HG03060 (cell line): ENCODE results near the gene PER3.

Experiments
- ATAC-seq: cut with Tn5 transposase; IDR thresholded peaks from one replicate; pipeline ENCODE4 v1.9.1; 2021; ENCODE audit warnings: low read depth, moderate number of reproducible peaks; ENCODE audit not compliant: unreplicated experiment

PER3 gene

GRCh38 chr1:7827126-7827955, 43.2 kb downstream of the PER3 start:
- ATAC-seq: no peak

GRCh38 chr1:7831458-7831857, 47.4 kb downstream of the PER3 start:
- no peak for ATAC-seq

- ATAC-seq: no peak
Measured at GRCh38 chr1:7833035-7833434, 48.9 kb downstream of the PER3 start.

GRCh38 chr1:7838714-7839113, 54.6 kb downstream of the PER3 start:
- ATAC-seq: no peak

GRCh38 chr1:7839526-7839925, 55.4 kb downstream of the PER3 start:
- ATAC-seq: no peak

GRCh38 chr1:7842517-7842916, 58.4 kb downstream of the PER3 start:
- no peak for ATAC-seq

- ATAC-seq: no peak
Measured at GRCh38 chr1:7845761-7846160, 61.7 kb downstream of the PER3 start.

- ATAC-seq: no peak
Measured at GRCh38 chr1:7846656-7847055, 62.6 kb downstream of the PER3 start.

GRCh38 chr1:7847599-7847998, 63.5 kb downstream of the PER3 start:
- ATAC-seq: no peak

- no peak for ATAC-seq
Measured at GRCh38 chr1:7850786-7851185, 66.7 kb downstream of the PER3 start.

GRCh38 chr1:7852804-7853683, 69.0 kb downstream of the PER3 start, which contains the start of gene UTS2:
TSS of gene UTS2 (minus strand) at chr1:7853065. CDS start at chr1:7853003, 62 bp downstream.
- no peak for ATAC-seq

GRCh38 chr1:7853684-7854026, 69.6 kb downstream of the PER3 start:
- no peak for ATAC-seq

GRCh38 chr1:7856345-7856744, 72.3 kb downstream of the PER3 start:
- no peak for ATAC-seq

- no peak for ATAC-seq
Measured at GRCh38 chr1:7857000-7857399, 72.9 kb downstream of the PER3 start.

GRCh38 chr1:7857985-7858384, 73.9 kb downstream of the PER3 start:
- ATAC-seq: no peak

- ATAC-seq: no peak
Measured at GRCh38 chr1:7859406-7859805, 75.3 kb downstream of the PER3 start.

- ATAC-seq: no peak
Measured at GRCh38 chr1:7860130-7860529, 76.0 kb downstream of the PER3 start.

GRCh38 chr1:7861452-7861851, 77.4 kb downstream of the PER3 start:
- ATAC-seq: no peak

- no peak for ATAC-seq
Measured at GRCh38 chr1:7862211-7863060, 78.3 kb downstream of the PER3 start.

GRCh38 chr1:7863756-7864328, 79.8 kb downstream of the PER3 start:
- no peak for ATAC-seq
